ENCODE results near the gene COPE. TPM values are rescaled to one million over a fixed set of nuclear protein-coding genes. Genes with fewer than 3 reads are reported as not detected.

Gene COPE
- total RNA-seq, 1 donor from 2014 or later = 213 TPM

GRCh38 chr19:18862976-18863842, 56.0 kb downstream of the COPE start:
- Mint-ChIP-seq H3K27me3 (ENCODE audit: unreplicated experiment) (peaks cover 12% of the 10 kb centered on the region), H3K4me1 (ENCODE audit: unreplicated experiment) (peaks cover 3% of the 10 kb centered on the region), H3K4me3 (ENCODE audit: unreplicated experiment) (no peak overlapping the region), H3K36me3 (ENCODE audit: low read depth, unreplicated experiment) (peaks cover 34% of the 10 kb centered on the region), H3K9me3 (ENCODE audit: unreplicated experiment) (no peaks in the 10 kb centered on the region), H3K27ac (ENCODE audit: unreplicated experiment) (no peak overlapping the region)
- no peak for TF ChIP-seq CTCF (IDR thresholded peaks at IDR 0.05; ENCODE audit: unreplicated experiment)
- DNase-seq (ENCODE audit: low spot score) = no peak

- peaks cover 3% of the 10 kb centered on the region for H3K4me1 Mint-ChIP-seq (ENCODE audit: unreplicated experiment)
- no peaks in the 10 kb centered on the region for H3K9me3 Mint-ChIP-seq (ENCODE audit: unreplicated experiment)
- peaks cover 32% of the 10 kb centered on the region for H3K36me3 Mint-ChIP-seq (ENCODE audit: low read depth, unreplicated experiment)
- H3K27ac Mint-ChIP-seq (ENCODE audit: unreplicated experiment) = no peak overlapping the region
- peaks cover 9% of the 10 kb centered on the region for H3K27me3 Mint-ChIP-seq (ENCODE audit: unreplicated experiment)
- no peak for DNase-seq (ENCODE audit: low spot score)
- no peak for TF ChIP-seq CTCF (IDR thresholded peaks at IDR 0.05; ENCODE audit: unreplicated experiment)
- no peak overlapping the region for H3K4me3 Mint-ChIP-seq (ENCODE audit: unreplicated experiment)
These were observed 57.3 kb downstream of the COPE start for GRCh38 chr19:18861917-18862316.

- peaks cover 37% of the 10 kb centered on the region for H3K36me3 Mint-ChIP-seq (ENCODE audit: low read depth, unreplicated experiment)
- no peak for DNase-seq (ENCODE audit: low spot score)
- H3K4me3 Mint-ChIP-seq (ENCODE audit: unreplicated experiment) = no peak overlapping the region
- TF ChIP-seq CTCF (IDR thresholded peaks at IDR 0.05; ENCODE audit: unreplicated experiment) = no peak
- peaks cover 7% of the 10 kb centered on the region for H3K27me3 Mint-ChIP-seq (ENCODE audit: unreplicated experiment)
- H3K4me1 Mint-ChIP-seq (ENCODE audit: unreplicated experiment) = peaks cover 3% of the 10 kb centered on the region
- no peak overlapping the region for H3K27ac Mint-ChIP-seq (ENCODE audit: unreplicated experiment)
- no peaks in the 10 kb centered on the region for H3K9me3 Mint-ChIP-seq (ENCODE audit: unreplicated experiment)
These were observed 58.0 kb downstream of the COPE start for GRCh38 chr19:18861235-18861634.

- no peak overlapping the region for H3K27ac Mint-ChIP-seq (ENCODE audit: unreplicated experiment)
- no peak for TF ChIP-seq CTCF (IDR thresholded peaks at IDR 0.05; ENCODE audit: unreplicated experiment)
- DNase-seq (ENCODE audit: low spot score) = no peak
- H3K4me1 Mint-ChIP-seq (ENCODE audit: unreplicated experiment) = peaks cover 3% of the 10 kb centered on the region
- H3K27me3 Mint-ChIP-seq (ENCODE audit: unreplicated experiment) = peaks cover 7% of the 10 kb centered on the region
- H3K36me3 Mint-ChIP-seq (ENCODE audit: low read depth, unreplicated experiment) = peaks cover 42% of the 10 kb centered on the region
- H3K9me3 Mint-ChIP-seq (ENCODE audit: unreplicated experiment) = no peaks in the 10 kb centered on the region
- no peak overlapping the region for H3K4me3 Mint-ChIP-seq (ENCODE audit: unreplicated experiment)
These were observed 58.5 kb downstream of the COPE start for GRCh38 chr19:18860725-18861124.

- Mint-ChIP-seq H3K4me1 (ENCODE audit: unreplicated experiment) (peaks cover 3% of the 10 kb centered on the region), H3K9me3 (ENCODE audit: unreplicated experiment) (no peaks in the 10 kb centered on the region), H3K27me3 (ENCODE audit: unreplicated experiment) (peaks cover 7% of the 10 kb centered on the region), H3K4me3 (ENCODE audit: unreplicated experiment) (no peak overlapping the region), H3K36me3 (ENCODE audit: low read depth, unreplicated experiment) (peaks cover 46% of the 10 kb centered on the region), H3K27ac (ENCODE audit: unreplicated experiment) (no peak overlapping the region)
- no peak for DNase-seq (ENCODE audit: low spot score)
- TF ChIP-seq CTCF (IDR thresholded peaks at IDR 0.05; ENCODE audit: unreplicated experiment) = no peak
These were observed 58.9 kb downstream of the COPE start for GRCh38 chr19:18860302-18860700.

Data from endothelial cell (in vitro differentiated cells).